ENCODE data around the gene ARHGAP8.
"Not testable (repeated sequence)": the region's sequence is repeated elsewhere in the genome, so short reads cannot be mapped to it uniquely, and the experiment has no call there.

The ARHGAP8 gene

DNA sequence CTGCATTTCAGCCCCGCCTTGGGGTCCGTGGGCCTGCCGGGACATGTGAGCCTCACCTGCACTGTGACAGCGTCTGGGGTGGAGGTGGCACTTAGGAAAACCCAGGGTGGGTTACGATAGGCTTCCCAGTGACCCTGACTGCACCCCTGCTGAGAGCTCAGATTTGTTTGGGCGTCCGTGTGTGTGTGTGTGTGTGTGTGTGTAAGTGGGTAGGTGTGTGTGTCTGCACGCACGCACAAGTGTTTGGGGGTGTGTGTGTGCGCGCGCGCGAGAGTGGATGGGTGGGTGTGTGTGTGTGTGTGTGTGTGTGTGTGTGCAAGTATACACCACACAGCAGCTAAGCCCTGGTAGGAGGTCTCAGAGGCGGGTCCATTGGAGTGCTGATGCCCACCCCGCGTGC lies 12.1 kb upstream of the ARHGAP8 start:
- DNase-seq: no peak

DNA sequence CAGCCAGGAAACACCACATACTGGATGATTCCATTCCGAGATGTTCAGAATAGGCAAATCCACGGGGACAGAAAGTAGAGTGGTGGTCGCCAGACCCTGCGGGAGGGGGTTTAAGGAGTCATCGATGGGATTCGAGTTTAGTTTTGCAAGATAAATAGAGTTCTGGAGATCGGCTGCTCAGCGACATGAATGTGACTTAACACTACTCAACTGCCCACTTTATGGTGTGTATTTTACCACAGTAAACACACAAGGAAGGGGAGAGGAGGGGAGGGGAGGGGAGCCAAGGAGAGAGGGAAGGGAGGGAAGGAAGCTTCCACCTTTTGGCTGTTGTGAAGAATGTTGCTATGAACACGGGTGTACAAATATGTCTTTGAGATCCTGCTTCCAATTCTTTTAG lies 10.4 kb upstream of the ARHGAP8 start:
- no peak for DNase-seq

DNA sequence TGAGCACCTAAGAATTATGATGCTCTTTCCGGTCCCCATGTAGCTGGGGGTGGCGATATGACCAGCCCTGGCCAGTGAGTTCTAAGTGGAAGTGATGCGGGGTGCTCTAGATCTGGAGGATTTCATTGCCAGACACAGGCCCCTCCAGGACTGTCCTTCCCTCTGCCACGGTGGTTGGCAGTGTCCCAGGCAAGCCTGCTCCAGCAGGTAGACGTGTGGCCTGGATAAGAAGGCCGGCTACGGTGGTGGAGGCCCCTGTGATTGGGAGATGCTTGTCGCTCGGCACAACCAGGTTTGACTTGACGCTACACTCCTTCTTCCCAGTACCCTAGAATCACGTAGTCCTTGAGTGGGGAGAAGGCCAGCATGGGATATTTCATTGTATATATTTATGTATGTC lies 9.1 kb upstream of the ARHGAP8 start:
- DNase-seq: no peak

DNA sequence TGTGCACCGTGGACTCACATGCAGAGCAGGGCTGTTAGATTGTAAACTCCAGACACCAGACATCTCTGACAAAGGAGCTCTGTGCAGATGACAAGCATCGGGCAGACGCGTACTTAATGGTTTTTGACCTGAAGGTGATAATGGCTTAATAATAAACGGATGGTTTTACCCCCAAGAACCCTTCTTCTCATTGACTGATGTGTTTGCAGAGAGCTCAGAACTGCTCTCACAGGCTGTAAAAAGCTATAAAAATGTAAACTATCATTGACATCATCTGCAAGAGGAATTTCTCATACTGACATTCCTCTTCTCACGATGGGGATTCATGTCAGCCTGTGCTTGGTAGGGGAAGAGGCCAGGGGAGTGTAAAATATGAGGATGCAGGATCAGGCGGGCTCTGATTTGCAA lies 8.6 kb upstream of the ARHGAP8 start:
- no peak for DNase-seq

DNA sequence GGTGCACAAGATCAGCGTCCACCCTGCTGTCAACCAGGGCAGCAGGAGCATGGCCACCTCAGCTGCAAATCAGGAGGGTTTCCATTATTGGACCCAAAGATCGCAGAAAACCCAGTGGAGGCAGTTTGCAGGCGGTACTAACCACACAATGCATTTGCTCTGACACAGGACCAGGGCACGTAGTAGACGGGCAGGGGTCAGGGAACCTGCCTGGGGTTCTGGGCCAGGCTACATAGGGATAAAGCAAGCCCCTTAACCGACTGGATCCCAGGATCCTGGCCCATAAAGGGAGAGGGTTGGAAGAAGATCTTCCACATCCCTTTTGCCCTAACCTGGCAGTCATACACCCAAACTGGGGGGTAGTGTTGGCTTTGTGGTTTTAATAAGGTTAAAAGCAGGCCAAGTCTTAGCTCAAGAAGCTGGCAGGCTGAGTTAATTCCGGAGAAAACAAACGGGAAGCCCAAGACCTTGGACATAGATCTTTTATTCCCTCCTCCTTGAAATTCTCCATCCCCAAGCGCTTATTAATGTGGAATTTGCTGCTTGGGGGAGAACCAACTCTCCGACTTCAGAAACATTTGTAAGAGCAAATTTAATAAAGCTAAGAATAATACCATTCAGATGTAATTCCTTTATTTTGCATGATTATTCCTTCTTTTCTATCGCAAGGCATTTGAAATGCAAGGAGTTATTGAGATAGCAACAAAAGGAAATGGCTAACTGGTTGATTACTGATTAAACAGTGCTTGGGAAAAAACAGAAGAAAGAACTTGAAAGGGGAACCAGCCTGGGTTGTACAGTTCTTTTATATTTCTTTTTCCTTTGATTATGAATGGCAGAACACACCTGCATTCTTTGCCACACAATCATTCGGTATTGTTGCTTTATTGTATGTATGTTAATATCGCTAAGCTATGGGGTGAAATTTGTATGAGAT lies 6.3 kb upstream of the ARHGAP8 start:
- no peak for DNase-seq

DNA sequence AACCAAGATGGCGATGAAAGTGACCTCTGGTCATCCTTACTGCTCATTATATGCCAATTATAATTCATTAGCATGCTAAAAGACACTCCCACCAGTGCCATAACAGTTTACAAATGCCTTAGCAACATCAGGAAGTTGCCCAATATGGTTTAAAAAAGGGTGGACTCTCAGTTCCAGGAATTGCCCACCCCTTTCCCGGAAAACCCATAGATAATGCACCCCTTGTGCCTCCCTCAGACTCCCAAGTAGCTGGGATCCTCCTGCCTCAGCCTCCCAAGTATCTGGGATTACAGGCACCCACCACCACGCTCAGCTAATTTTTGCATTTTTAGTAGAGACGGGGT lies 4.6 kb upstream of the ARHGAP8 start:
- not testable (repeated sequence) for DNase-seq

DNA sequence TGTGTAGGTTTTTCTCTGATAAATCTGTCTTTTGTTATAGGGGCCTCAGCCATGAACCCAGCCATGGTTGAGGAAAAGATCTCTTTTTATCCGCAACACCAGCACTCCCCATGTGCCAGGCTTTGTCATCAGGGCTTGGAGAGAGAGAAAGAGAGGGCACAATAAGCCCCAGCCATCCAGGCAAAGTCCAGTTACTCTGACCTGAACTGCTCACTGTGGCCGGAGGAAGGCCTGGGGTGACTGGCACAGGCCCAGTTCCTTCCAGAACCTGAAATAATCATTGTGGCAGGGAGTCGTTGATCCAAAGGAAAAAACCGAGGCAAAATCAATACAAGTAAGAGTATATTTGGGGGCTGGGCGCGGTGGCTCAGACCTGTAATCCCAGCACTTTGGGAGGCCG lies 3.9 kb upstream of the ARHGAP8 start:
- no peak for DNase-seq

DNA sequence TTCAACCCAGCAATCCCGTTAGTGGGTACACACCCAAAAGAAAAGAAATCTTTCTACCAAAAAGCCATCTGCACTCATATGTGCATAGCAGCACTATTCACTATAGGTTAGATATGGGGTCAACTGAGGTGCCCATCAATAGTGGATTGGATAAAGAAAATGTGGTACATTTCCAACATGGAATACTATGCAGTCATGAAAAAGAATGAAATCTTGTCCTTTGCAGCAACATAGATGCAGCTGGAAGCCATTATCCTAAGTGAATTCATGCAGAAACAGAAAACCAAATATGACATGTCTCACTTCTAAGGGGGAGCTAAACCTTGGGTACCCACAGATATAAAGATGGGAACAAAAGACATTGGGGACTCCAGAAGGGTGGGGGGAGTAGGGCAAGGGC lies 1.9 kb upstream of the ARHGAP8 start:
- DNase-seq: no peak

DNA sequence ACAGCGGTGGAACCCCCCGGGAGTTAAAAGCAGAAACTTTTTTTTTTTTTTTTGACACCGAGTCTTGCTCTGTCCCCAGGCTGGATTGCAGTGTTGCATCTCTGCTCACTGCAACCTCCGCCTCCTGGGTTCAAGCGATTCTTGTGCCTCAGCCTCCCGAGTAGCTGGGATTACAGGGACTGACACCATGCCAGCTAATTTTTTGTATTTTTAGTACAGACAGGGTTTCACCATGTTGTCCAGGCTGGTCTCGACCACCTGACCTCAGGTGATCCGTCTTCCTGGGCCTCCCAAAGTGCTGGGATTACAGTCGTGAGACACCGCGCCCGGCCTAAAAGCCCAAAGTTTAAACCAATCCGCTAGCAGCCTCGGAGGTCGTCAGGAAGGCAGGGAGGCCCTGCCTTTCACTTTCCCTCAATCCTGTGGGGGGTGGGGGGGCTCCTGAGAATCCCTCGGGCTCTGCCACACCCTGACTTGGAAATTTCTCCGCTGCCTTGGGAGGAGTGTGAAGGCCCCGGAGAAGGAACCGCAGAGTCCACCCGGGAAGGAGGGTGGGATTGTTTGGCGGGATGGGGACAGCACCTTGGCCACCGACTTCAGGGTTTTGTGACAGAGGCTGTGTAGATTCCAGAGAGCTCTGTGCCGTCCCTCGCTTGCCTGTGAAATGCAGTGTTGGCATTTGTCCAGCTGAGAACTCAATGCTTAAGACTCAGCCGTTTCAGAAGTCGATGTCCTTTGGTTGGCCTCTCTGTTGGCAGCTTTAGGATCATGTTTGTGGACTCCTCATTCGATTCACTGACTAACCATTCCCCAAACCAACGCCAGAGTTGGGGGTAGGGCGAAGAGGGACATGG lies 1.0 kb downstream of the ARHGAP8 start:
- no peak for DNase-seq

DNA sequence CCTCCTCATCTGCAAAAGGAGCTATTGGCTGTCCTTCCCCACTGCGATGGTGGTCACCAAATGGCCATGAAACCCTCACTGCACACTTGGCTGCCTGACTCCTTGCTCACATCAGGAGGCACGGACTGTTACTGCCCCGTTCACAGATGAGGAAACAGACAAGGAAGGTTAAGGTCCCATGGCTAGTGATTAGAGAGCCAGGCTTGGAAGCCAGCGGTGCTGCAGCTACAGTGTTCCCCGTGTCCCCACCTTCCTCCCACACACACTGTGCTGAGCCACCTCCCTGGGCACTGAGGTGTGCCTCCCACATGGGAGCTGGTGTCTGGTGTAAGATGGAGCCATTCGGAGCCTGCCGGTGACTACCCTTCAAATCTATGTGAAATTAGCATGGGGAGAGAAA lies 2.6 kb downstream of the ARHGAP8 start:
- no peak for DNase-seq

DNA sequence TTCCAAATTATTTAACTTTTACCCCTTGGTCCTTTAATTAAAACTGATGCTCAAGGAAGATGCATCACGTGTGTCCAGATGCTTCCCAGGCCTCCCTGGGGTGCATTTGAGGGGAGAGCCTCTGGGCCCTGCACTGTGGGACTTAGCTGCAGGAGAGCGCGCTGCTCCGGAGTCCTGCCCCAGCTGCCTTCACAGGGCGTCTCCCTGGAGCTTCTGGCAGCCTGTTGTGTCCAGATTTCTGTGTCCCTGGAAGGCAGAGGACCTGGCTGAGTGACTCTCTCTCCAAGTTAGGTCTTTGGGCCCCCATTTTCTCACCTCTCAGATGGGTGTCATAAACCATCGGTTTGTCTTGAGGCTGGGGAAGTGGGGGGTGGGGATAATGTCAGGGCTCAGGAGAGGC lies 3.0 kb downstream of the ARHGAP8 start:
- DNase-seq: no peak

DNA sequence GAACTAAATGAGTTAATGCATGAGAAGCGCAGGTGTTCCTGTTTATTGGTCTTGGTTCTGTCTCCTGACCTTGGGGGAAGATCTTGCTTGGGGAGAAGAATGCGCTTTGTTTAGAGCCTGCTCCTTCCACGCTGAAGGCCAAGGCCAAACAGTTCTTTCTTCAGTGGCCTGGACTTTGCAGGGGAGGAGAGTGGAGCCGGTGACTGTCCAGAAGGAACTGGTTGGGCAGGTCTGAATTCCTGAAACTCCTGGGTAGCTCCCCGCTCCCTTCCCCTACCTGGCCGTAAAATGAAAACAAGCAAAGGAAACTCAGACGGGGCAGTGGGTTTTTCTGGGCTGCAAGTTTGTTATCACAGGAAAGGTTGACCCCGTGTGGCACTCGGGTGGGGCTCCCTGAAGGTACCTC lies 3.6 kb downstream of the ARHGAP8 start:
- no peak for DNase-seq

DNA sequence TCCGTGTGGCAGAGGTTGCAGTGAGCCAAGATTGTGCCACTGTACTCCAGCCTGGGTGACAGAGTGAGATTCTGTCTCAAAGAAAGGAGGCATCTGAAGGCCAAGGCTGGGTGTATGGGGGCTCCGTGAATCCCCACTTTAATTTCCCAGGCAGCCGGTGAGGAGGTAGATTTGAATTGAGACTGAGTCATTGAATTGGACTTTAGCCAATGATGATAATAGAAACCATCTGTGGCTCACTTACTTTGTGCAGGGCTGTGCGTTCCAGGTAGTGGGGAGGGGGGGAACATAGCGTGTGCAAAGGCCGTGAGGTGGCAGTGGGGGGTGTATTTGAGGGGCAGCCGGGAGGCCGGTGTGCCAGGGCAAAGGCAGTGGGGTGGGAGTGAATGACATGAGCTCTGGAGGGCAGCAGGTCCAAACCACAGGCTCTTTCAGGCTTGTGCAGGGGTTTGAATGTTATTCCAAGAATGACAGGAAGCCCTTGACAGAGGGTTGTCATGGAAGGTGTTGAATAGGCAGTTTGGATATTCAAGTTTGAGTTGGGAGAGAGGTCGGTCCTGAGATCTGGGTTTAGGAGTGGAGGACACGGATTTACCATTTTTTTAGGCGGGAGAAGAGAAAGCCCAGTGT lies 6.1 kb downstream of the ARHGAP8 start:
- no peak for DNase-seq

DNA sequence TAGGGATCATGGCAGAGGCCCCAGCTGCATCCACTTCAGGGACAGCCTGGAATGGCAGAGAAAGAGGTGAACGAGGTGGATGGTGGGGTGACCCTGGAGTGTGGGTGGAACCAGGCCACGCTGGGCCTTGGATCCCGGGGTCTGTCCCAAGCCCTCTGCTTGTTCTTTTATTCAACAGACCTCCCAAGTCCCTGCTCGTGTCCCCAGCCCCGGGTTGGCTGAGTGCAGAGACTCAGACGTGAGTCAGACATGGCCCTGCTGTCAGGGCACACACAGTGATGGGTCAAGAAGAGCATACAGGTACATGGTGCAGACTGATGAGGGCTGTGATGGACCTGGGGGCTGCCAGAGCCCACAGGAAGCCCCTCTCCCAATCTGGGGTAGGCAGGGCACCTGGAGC lies 6.6 kb downstream of the ARHGAP8 start:
- DNase-seq: no peak

DNA sequence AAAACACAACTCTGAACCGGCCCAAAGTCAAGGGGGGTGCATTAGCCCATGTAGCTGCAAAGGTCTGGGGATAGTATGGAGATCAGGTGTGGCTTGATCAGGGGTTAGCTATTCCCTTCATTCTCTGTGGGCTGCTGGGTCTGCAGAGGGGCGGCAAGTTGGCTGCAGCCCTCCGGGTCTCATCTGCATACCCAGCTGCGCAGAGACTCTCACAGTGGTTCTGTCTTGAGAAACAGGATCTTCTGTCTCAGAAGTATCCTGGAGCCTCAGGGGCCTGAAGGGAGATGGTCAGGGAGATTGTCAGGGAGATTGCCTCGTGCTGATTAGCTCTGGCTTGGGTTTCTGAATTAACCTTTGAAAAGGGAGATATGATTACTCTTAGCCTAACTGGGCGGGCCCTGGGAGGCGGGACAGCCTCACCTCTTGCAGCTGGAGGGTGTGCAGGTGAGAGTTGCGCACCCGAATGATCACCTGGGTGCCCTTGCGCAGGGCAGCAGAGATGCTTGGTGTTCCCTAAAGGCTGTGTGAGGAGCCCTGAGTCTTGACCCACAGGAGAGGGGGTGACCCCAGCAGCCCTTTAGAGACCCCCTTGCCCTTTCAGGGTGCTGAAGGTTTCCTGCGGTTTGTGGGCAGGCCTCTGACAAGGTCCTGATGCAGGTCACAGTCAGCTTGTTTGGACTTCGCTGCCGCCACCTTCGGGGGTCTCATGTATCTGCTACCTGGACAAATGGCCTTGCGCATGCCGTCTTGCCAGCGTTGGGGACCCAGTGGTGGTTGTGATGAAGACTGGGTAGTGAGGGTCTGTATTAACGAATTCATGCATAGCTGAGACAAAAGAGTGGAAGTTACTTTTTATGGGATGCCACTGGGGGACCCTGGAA lies 7.3 kb downstream of the ARHGAP8 start:
- DNase-seq: no peak

DNA sequence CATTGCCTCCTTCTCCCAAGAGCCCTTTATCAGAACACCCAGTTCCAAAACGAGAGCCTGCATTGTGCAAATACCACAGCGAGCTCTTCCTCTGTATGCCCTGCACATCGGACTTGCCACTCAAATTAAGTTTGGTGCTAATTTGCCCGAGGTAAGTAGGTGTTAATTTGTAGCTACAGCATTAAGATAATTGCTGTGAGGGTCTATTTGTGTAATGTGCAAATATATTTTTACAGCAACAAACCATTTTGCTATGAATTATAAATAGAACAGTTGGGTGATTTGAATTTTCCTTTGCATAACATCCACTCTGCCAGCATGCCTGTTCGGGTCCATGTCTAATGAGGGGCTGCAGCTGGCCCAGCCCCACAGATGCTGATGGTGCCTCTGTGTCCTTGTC lies 8.1 kb downstream of the ARHGAP8 start:
- no peak for DNase-seq

DNA sequence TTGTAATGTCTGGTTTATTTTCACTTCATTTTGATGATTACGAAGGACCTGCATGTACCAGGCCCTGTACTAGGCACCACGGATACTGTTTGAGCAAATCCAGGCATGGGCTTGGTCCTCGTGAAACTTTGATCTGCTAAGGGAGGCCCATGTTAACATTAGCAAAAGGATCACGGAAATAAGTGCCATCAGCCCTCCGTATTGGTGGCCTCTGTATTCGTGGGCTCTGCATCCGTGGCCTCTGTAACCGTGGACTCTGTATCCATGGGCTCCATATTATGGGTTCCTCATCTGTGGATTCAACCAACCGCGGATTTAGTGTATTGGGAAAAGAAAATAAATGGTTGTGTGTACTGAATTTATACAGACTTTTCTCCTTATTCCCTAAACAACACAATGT lies 8.7 kb downstream of the ARHGAP8 start:
- DNase-seq: no peak

DNA sequence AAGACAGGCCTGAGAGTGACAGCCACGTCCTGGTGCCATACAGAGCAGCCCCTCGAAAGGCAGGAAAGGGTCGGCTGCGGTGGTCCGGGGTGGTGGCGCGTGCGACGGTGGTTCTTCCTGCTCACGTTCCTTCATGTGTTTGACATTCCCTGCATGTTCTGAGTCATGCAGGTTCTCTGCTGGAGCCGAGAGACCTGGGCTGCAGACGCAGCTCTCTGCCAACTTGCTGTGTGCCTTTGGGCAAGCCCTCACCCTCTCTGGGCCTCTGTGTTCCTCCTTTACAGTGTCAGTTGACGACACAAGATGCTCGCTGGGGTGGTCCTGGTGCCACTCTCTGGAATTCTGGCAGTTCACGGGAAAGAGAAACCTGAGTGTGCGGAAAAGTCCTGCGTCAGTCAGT lies 12.0 kb downstream of the ARHGAP8 start:
- DNase-seq: no peak

DNA sequence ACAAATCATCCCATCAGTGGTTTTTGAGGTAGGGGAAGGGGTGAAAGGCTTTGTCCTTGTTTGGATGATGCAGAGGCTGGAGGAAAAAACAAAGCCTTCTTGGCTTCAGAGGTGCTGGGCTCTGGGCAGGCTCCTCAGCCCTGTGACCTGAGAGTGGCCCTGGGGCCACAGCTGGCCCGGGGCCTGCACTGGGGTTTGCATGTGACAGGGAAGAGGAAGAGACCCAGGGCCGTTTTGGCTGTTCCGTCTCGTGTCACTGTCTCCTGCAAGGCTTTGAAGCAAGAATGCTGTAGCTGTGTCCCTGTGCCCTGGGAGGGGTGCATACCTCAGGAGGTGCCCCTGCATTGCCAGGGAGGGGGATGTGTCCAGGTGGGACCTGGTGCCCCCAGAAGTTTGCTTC lies 12.6 kb downstream of the ARHGAP8 start:
- DNase-seq: no peak

DNA sequence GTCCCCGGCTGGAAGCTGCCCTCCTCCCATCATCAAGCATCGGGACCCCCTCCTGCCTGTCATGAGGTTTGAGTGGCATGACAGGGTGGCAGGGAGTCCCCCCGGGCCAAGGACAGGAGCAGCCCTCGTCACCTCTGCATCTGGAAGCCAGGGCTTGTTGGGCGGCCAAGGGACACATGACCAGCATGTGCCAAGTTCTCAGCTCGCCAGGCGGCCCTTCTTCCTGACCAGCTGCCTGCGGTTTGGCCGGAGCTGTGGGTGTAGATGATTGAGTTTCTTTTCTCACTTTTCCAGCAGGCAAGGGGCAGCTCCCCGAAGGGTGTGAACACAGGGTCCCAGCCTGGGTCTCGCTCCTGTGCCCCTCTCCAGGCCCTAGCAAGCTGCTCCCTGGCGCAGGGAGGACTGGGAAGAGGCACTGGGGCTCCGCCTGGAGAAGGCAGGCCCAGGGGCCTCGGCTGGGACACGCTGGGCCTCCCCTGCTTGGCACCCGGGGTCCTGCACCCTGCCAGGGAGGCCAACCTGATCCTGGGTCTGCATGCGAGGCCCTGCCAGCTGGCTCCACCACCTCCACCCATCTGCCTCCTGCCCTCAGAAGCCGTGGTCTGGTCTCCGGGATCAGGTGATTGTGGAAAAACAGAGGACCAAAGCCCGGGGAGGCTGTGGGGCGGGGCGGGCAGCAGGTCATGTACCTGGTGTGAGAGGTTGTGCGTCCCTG lies 13.4 kb downstream of the ARHGAP8 start:
- no peak for DNase-seq

DNA sequence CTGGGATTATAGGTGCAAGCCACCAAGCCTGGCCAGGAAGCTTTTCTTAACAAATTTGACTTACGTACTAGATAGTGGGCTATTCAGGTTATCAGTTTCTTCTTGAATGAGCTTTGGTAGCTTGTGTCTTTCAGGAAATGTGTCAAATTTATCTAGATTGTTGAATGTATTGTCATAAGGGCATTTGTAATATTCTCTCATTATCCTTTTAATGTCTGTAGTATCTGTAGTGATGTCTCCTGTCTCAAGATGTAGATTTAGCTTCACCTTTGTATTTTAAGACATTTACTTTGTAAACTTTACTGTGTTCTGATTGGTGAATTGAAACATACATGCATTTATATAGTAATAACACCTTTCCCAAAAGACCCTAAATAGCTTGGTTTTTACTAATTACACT lies 20.7 kb downstream of the ARHGAP8 start:
- no peak for DNase-seq

DNA sequence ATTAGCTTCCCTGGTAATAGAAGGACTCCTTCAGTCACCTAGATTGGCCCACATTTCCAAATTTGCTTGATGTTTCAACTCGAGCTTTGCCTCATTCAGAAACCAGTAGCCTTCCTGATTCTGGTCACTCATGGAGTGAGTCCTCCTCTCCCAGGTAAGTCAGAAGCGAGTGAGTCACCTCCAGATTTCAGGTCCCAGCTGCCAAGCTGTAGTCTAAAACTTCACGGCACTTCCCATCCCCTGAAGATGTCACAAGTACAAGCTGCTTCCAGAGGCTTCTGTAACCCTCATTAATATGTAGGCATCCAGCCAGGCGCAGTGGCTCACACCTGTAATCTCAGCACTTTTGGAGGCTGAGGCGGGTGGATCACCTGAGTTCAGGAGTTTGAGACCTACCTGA lies 23.5 kb downstream of the ARHGAP8 start:
- no peak for DNase-seq

Measured in CD4-positive, alpha-beta T cell treated with Interleukin-10 for 1 hour (primary cell).